Small intestine (tissue), 16 donors: Measurements from ENCODE around the gene LIMCH1. TPM values are rescaled to one million over a fixed set of nuclear protein-coding genes. Genes with fewer than 3 reads are reported as not detected.
"Not testable (repeated sequence)": the region's sequence is repeated elsewhere in the genome, so short reads cannot be mapped to it uniquely, and the experiment has no call there.

Experiments used
- DNase-seq, 2 donors: peaks; one replicate each; pipeline versions ENCODE4 v3.0.0 to v3.0.0-alpha.2; 2013
- FAIRE-seq: peaks from 2 replicates; lab custom pipeline; 2012; peaks lifted over from hg19 to GRCh38; lab: Jason Lieb, UNC
- H3K27ac ChIP-seq, 3 donors: one replicate each; pipeline ENCODE4 v1.5.1; 2013; ENCODE audit warnings: low read length in 2 of 3, mild to moderate bottlenecking in 2 of 3, control low read depth in 1 of 3, inconsistent platforms in 1 of 3, low read depth in 1 of 3, moderate library complexity in 1 of 3
- H3K27me3 ChIP-seq, 3 donors: one replicate each; pipeline ENCODE4 v1.6.1; 2013; ENCODE audit warnings: low read length in 3 of 3, inconsistent platforms in 1 of 3; ENCODE audit not compliant: control insufficient read depth in 3 of 3, insufficient read depth in 3 of 3
- H3K36me3 ChIP-seq, 3 donors: one replicate each; pipeline ENCODE4 v1.6.1; 2013; ENCODE audit warnings: low read length in 3 of 3, inconsistent platforms in 1 of 3, low read depth in 1 of 3, mild to moderate bottlenecking in 1 of 3, moderate library complexity in 1 of 3; ENCODE audit not compliant: control insufficient read depth in 3 of 3, insufficient read depth in 2 of 3
- H3K4me1 ChIP-seq, 3 donors: one replicate each; pipeline ENCODE4 v1.6.1; 2013; ENCODE audit warnings: low read length in 2 of 3, inconsistent platforms in 1 of 3, low read depth in 1 of 3, mild to moderate bottlenecking in 1 of 3, moderate library complexity in 1 of 3; ENCODE audit not compliant: control insufficient read depth in 3 of 3, insufficient read depth in 2 of 3
- H3K4me3 ChIP-seq, 3 donors: one replicate each; pipeline ENCODE4 v1.5.1; 2013; ENCODE audit warnings: low read length in 3 of 3, control low read depth in 1 of 3, inconsistent platforms in 1 of 3, low read depth in 1 of 3, mild to moderate bottlenecking in 1 of 3, moderate library complexity in 1 of 3
- H3K9me3 ChIP-seq, 2 donors: one replicate each; pipeline ENCODE4 v1.6.1; 2013; ENCODE audit warnings: low read depth in 1 of 2, low read length in 1 of 2; ENCODE audit not compliant: control insufficient read depth in 2 of 2, insufficient read depth in 1 of 2
- WGBS, 3 donors: extraction: QIAGEN DNeasy Blood & Tissue Kit; methylation state at CpG; one replicate each; pipeline ENCODE4 v1.1.7; 2013; 5-methylcytosine and 5-hydroxymethylcytosine counted together
- long read RNA-seq, 10 donors: transcript quantifications; one replicate each; lab custom pipeline, GENCODE V29; 2026
- polyA plus RNA-seq, 4 donors: library from polyadenylated mRNA; stranded (reverse) in 3 of 4; unstranded in 1 of 4; fragments of 200-250 nt in 3 of 4; fragments of 120-200 nt in 1 of 4; gene quantifications; one replicate each; pipeline versions ENCODE4 v1.2.1 to v1.2.3, GENCODE V29; 2013
- donor health status: healthy with polysubstance abuse.
- donor health status: control.
- donor health status: control.
- donor health status: Bipolar disorder and iron deficiency.
- donor health status: healthy.

The LIMCH1 gene
- polyA plus RNA-seq = 10 to 100 TPM in 1 of 4 donors, 1 to 10 TPM in 3; 1.6 to 10.8 (median 4.1) TPM
- long read RNA-seq, donor 1 = 0 reads
- long read RNA-seq, donor 2 = 0 reads
- long read RNA-seq, donor 3 = 0 reads
- long read RNA-seq, donor 4 = 0 reads
- long read RNA-seq, donor 5 = 0 reads
- long read RNA-seq, donor 6 = 0 reads
- long read RNA-seq, donor 7 = 0 reads
- long read RNA-seq, donor 8 = 0 reads
- long read RNA-seq, donor 9 = 0 reads
- long read RNA-seq, donor 10, full-length matches to known transcripts = 1 of 1 reads
- long read RNA-seq, donor 10, partial matches to known transcripts = 0 of 1 reads
- long read RNA-seq, donor 10, other reads (novel, unspliced or antisense) = 0 of 1 reads

GRCh38 chr4:41538017-41538733 is at the start of gene LIMCH1:
TSS of gene LIMCH1 (plus strand) at chr4:41538157. CDS start at chr4:41605996, 67,839 bp downstream.
- Histone ChIP-seq H3K27ac (peak within 1 kb of the TSS in 1 of 3 donors; percentile 50), H3K27me3 (peaks cover 0 to 15% (median 0%) of the 10 kb centered on the region in 3 donors), H3K9me3 (no peaks in the 10 kb centered on the region), H3K4me3 (no peak within 1 kb of the TSS), H3K36me3 (no peaks in the 10 kb centered on the region), H3K4me1 (no peaks in the 10 kb centered on the region)
- WGBS, 3 donors = 46 to 57% (median 50%) methylated on average over 9 of the region's 9 CpGs
- no peak for DNase-seq
- no peak for FAIRE-seq

GRCh38 chr4:41491081-41491576 is 46.8 kb upstream of the LIMCH1 start:
- not testable (repeated sequence) for FAIRE-seq, H3K36me3 ChIP-seq, H3K9me3 ChIP-seq, H3K4me3 ChIP-seq, H3K27me3 ChIP-seq, H3K27ac ChIP-seq, H3K4me1 ChIP-seq, DNase-seq
- 92 to 97% (median 94%) methylated on average over 24 to 28 of the region's 28 CpGs for WGBS, 3 donors

GRCh38 chr4:41496977-41497376 is 41.0 kb upstream of the LIMCH1 start:
- no peak for FAIRE-seq
- no peak overlapping the region for H3K27ac ChIP-seq

GRCh38 chr4:41498177-41498576 is 39.8 kb upstream of the LIMCH1 start:
- Histone ChIP-seq H3K9me3 (no peaks in the 10 kb centered on the region), H3K4me1 (no peaks in the 10 kb centered on the region), H3K36me3 (no peaks in the 10 kb centered on the region), H3K27ac (no peak overlapping the region), H3K4me3 (no peak overlapping the region), H3K27me3 (no peaks in the 10 kb centered on the region)
- 68 to 86% (median 74%) methylated on average over 4 of the region's 4 CpGs for WGBS, 3 donors
- DNase-seq (no peak), FAIRE-seq (no peak)

More at GRCh38 chr4:41496977-41497376, 41.0 kb upstream of the LIMCH1 start:
- Histone ChIP-seq H3K36me3 (no peaks in the 10 kb centered on the region), H3K4me1 (no peaks in the 10 kb centered on the region), H3K9me3 (no peaks in the 10 kb centered on the region), H3K4me3 (no peak overlapping the region), H3K27me3 (no peaks in the 10 kb centered on the region)
- DNase-seq = no peak

- FAIRE-seq = no peak
- H3K9me3 ChIP-seq = no peaks in the 10 kb centered on the region
- DNase-seq = no peak
- H3K36me3 ChIP-seq = no peaks in the 10 kb centered on the region
- WGBS, 3 donors = 47 to 75% (median 68%) methylated on average over 2 of the region's 2 CpGs
- no peak overlapping the region for H3K4me3 ChIP-seq
- H3K27me3 ChIP-seq = no peaks in the 10 kb centered on the region
- H3K27ac ChIP-seq = no peak overlapping the region
- no peaks in the 10 kb centered on the region for H3K4me1 ChIP-seq
These were observed 33.7 kb upstream of the LIMCH1 start for GRCh38 chr4:41504167-41504818.

- no peaks in the 10 kb centered on the region for H3K36me3 ChIP-seq
- DNase-seq = no peak
- no peak overlapping the region for H3K27ac ChIP-seq
- no peak for FAIRE-seq
- no peaks in the 10 kb centered on the region for H3K4me1 ChIP-seq
- no peaks in the 10 kb centered on the region for H3K27me3 ChIP-seq
- WGBS, 3 donors = 44 to 67% (median 48%) methylated on average over 2 of the region's 2 CpGs
- H3K9me3 ChIP-seq = no peaks in the 10 kb centered on the region
- no peak overlapping the region for H3K4me3 ChIP-seq
These were observed 32.7 kb upstream of the LIMCH1 start for GRCh38 chr4:41505161-41505661.

GRCh38 chr4:41506130-41506529 is 31.8 kb upstream of the LIMCH1 start:
- WGBS, 3 donors = 58 to 70% (median 63%) methylated on average over 2 of the region's 2 CpGs
- FAIRE-seq = no peak
- Histone ChIP-seq H3K4me1 (no peaks in the 10 kb centered on the region), H3K4me3 (no peak overlapping the region), H3K27ac (no peak overlapping the region), H3K27me3 (no peaks in the 10 kb centered on the region), H3K36me3 (no peaks in the 10 kb centered on the region), H3K9me3 (no peaks in the 10 kb centered on the region)
- DNase-seq = no peak

- FAIRE-seq (no peak), DNase-seq (no peak)
- H3K9me3 ChIP-seq = no peaks in the 10 kb centered on the region
- no peaks in the 10 kb centered on the region for H3K4me1 ChIP-seq
- no peak overlapping the region for H3K27ac ChIP-seq
- whole genome bisulfite sequencing, 3 donors = 68 to 77% (median 69%) methylated on average over 3 of the region's 3 CpGs
- no peak overlapping the region for H3K4me3 ChIP-seq
- no peaks in the 10 kb centered on the region for H3K36me3 ChIP-seq
- H3K27me3 ChIP-seq = no peaks in the 10 kb centered on the region
These were observed 30.5 kb upstream of the LIMCH1 start for GRCh38 chr4:41507291-41507947.
